Erythroblast (primary cell): ENCODE data around the gene NTM.

Source experiments
- GATA1 ChIP-seq: IDR thresholded peaks from 2 replicates; pipeline ENCODE4 v1.6.1; 2011; ENCODE audit warnings: low read depth, mild to moderate bottlenecking, control low read depth, low read length, moderate library complexity
- POLR2A ChIP-seq: IDR thresholded peaks from 2 replicates; pipeline ENCODE4 v1.6.1; 2011; ENCODE audit warnings: mild to moderate bottlenecking, low read length

DNA sequence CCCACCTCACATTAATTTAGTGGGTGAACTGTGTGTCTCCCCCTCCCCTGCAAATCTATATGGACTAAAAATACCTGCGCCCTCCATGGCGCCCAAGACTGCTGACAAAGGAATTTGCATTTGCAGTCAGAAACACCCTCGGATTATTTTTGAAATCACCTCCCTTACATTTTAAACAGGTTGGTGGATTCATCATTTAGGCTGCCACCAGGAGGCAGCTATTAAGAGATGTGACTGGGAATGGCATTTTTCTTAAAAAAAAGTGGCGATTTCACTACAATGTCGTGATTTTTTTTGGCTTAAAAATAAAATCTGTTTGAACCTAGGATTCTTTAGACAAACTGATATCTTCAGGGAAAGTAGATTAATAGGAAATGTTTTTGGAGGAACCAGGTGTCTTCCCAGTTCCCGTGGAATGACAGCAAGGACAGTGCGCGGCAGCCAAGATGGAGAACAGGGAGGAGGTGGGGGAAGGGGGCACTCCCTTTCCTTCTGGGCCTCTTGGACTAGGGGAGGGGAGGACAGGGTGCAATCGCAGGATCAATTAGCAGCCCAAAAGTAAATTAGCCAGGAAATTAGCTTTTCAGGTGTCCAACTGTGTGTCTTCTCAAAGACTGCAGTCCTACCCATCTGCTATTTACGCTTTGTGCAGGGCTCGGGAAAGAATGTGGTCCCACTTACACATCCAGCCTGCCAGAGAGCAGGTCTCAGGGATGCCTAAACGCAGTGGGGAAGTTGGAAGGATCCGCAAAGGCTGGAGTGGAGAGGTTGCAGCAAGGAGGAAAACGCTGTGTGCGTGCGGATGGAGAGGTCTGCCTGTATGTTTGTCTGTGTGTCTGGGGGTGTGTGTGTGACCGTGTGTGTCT lies 496.4 kb downstream of the NTM start:
- TF ChIP-seq POLR2A: no peak
- no peak for TF ChIP-seq GATA1
